Epithelial cell of proximal tubule (primary cell): Measurements from ENCODE around the gene EEIG1. TPM values are rescaled to one million over a fixed set of nuclear protein-coding genes. Genes with fewer than 3 reads are reported as not detected.

ENCODE experiments used
- DNase-seq: peaks from one replicate; pipeline ENCODE4 v3.0.0-alpha.2; 2011; ENCODE audit warnings: low read depth
- H3K4me3 ChIP-seq: 2 replicates; pipeline ENCODE4 v1.5.1; 2011; ENCODE audit warnings: low read depth, mild to moderate bottlenecking, low read length
- CTCF ChIP-seq: conservative IDR thresholded peaks from 2 replicates; pipeline ENCODE4 v1.5.1; 2012; ENCODE audit warnings: low read depth, mild to moderate bottlenecking, low read length
- total RNA-seq: library from RNA; depleted of rRNA; stranded (reverse); fragments of >200 nt; gene quantifications from 2 replicates; pipeline ENCODE4 v1.2.3, GENCODE V29; 2015

EEIG1 gene
- total RNA-seq, 1 donor from 2014 or later: 5.0 TPM

GRCh38 chr9:127945942-127946341 lies 34.8 kb downstream of the EEIG1 start:
- DNase-seq: no peak
- TF ChIP-seq CTCF: no peak
- no peak overlapping the region for H3K4me3 ChIP-seq

GRCh38 chr9:127945338-127945737 lies 35.5 kb downstream of the EEIG1 start:
- no peak for TF ChIP-seq CTCF
- no peak for DNase-seq
- no peak overlapping the region for H3K4me3 ChIP-seq

GRCh38 chr9:127944586-127945218 lies 36.1 kb downstream of the EEIG1 start:
- TF ChIP-seq CTCF: no peak
- no peak for DNase-seq

GRCh38 chr9:127943731-127944144 lies 37.1 kb downstream of the EEIG1 start:
- peak; percentile 85 for TF ChIP-seq CTCF
- DNase-seq: no peak
- no peak overlapping the region for H3K4me3 ChIP-seq

More at GRCh38 chr9:127944586-127945218, 36.1 kb downstream of the EEIG1 start:
- H3K4me3 ChIP-seq: no peak overlapping the region

- no peak overlapping the region for H3K4me3 ChIP-seq
- TF ChIP-seq CTCF: no peak
- no peak for DNase-seq
Observed at GRCh38 chr9:127943011-127943662, 37.7 kb downstream of the EEIG1 start.

GRCh38 chr9:127942216-127943010 lies 38.4 kb downstream of the EEIG1 start:
- DNase-seq: no peak
- TF ChIP-seq CTCF: peak; percentile 81
- H3K4me3 ChIP-seq: no peak overlapping the region
